Liver (tissue), 3 donors: ENCODE measurements around the gene GNB1.

ENCODE experiments used
- ATF3 ChIP-seq: IDR thresholded peaks from 2 replicates; pipeline ENCODE4 v1.6.1; 2016; ENCODE audit warnings: antibody characterized with exemption
- CTCF ChIP-seq: fragments of 150-350 bp; IDR thresholded peaks from 2 replicates; pipeline ENCODE4 v1.5.1; 2017; ENCODE audit warnings: improper control_type of control experiment, low read depth, low read length; ENCODE audit not compliant: missing input control
- JUND ChIP-seq, 2 donors: IDR thresholded peaks; 2 replicates each; pipeline ENCODE4 v1.6.1; 2016; ENCODE audit warnings: antibody characterized with exemption in 2 of 2
- MAX ChIP-seq: IDR thresholded peaks from 2 replicates; pipeline ENCODE4 v1.6.1; 2016; ENCODE audit warnings: antibody characterized with exemption
- RAD21 ChIP-seq, 2 donors: IDR thresholded peaks; 2 replicates each; pipeline ENCODE4 v1.6.1; 2016; ENCODE audit warnings: antibody characterized with exemption in 2 of 2, mild to moderate bottlenecking in 2 of 2
- REST ChIP-seq: IDR thresholded peaks from 2 replicates; pipeline ENCODE4 v1.6.1; 2016; ENCODE audit warnings: antibody characterized with exemption, mild to moderate bottlenecking
- SP1 ChIP-seq: IDR thresholded peaks from 2 replicates; pipeline ENCODE4 v1.6.1; 2018; ENCODE audit warnings: antibody characterized with exemption, mild to moderate bottlenecking
- TAF1 ChIP-seq: conservative IDR thresholded peaks from 2 replicates; pipeline ENCODE4 v1.6.1; 2016; ENCODE audit warnings: antibody characterized with exemption, mild to moderate bottlenecking
- ZBTB33 ChIP-seq: IDR thresholded peaks from 2 replicates; pipeline ENCODE4 v1.6.1; 2016; ENCODE audit warnings: antibody characterized with exemption
- donor health status: healthy.
- donor health status: healthy.

GRCh38 chr1:1873186-1873585 lies 17.7 kb downstream of the GNB1 start:
- TF ChIP-seq CTCF (no peak), ZBTB33 (no peak), TAF1 (no peak), MAX (no peak), REST (no peak), SP1 (no peak), ATF3 (no peak), JUND (IDR thresholded peaks at IDR 0.05) (no peak), RAD21 (IDR thresholded peaks at IDR 0.05) (no peak)
